22Rv1 (cell line): ENCODE measurements around the gene TAF8.

Experiments used
- H3K27ac ChIP-seq: fragments of 450-650 bp; 2 replicates; pipeline ENCODE4 v1.5.1; 2017
- CTCF ChIP-seq: fragments of 450-650 bp; IDR thresholded peaks from 2 replicates; pipeline ENCODE4 v1.5.1; 2017; ENCODE audit warnings: mild to moderate bottlenecking
- ZFX ChIP-seq: fragments of 450-650 bp; IDR thresholded peaks from 2 replicates; pipeline ENCODE4 v1.6.1; 2017; ENCODE audit warnings: antibody characterized with exemption, borderline replicate concordance

TAF8 gene

GRCh38 chr6:42010909-42011308 is 39.4 kb upstream of the TAF8 start:
- TF ChIP-seq ZFX: no peak
- no peak for TF ChIP-seq CTCF
- no peak overlapping the region for H3K27ac ChIP-seq

- TF ChIP-seq ZFX: no peak
- TF ChIP-seq CTCF: no peak
- H3K27ac ChIP-seq: no peak overlapping the region
Measured at GRCh38 chr6:42012501-42013133, 37.7 kb upstream of the TAF8 start.

DNA sequence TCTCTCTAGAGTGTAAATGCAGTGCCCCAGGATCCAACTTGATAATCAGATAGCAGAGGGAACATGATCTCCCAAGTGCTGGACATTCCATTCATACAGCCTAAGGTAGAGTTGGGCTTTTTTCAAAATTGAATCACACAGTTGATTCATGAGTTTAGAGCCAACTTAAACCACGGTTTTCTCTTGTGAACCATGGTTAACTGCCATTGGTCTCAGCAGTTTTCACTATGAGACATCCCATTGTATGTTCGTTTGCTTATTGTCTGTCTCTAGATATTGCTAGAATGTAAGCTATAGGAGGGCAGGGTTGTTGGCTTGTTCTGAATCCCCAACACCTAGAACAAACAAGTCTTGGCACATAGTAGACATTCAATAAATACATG is 37.2 kb upstream of the TAF8 start:
- TF ChIP-seq CTCF (no peak), ZFX (no peak)
- no peak overlapping the region for H3K27ac ChIP-seq

- TF ChIP-seq CTCF (no peak), ZFX (no peak)
- H3K27ac ChIP-seq: no peak overlapping the region
Measured at GRCh38 chr6:42017021-42017643, 33.2 kb upstream of the TAF8 start.

GRCh38 chr6:42020967-42021366 is 29.4 kb upstream of the TAF8 start:
- no peak overlapping the region for H3K27ac ChIP-seq
- no peak for TF ChIP-seq CTCF
- TF ChIP-seq ZFX: no peak

DNA sequence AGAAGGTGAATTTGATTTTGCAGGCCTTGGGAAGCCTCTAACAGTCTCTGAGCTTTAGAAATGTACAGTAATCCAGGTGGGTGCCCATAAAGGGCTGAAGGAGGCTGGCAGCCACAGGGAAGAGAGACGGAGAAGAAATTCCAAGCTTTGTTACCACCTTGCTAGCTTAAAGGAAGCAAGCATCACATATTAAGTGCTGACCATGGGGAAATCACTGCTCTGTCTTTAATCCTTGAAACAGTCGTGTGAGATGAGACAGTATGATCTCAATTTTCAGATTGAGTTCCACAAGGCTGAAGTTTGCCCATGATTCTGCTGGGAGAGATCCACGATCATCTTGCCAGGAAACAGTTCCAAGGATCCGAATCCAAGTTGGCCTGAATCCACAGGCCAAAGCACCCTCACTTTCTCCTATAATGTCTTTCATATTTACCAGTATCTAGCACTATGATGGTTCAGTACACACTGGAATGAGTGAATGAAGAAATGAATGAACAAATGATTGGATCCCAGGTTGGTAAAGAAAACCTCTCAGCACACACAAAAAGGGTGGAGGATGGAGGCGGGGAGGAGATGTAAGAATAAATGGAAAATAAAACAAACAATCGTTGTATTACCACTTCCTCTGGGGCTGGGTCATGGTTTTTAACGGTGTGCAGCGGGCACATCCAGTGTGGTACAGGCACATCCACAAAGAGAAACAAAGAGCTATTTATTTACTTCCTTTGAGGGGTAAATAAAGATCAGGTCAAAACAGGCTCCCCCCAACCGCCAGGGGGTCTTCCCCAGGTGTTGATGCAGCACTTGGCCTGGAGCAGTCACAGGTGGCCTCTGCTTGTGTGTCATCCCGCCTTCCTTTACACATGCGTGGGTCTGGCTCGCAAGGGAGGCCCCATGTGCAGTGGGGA is 28.2 kb upstream of the TAF8 start:
- TF ChIP-seq CTCF: no peak
- TF ChIP-seq ZFX: no peak
- H3K27ac ChIP-seq: no peak overlapping the region
